ENCODE measurements around the gene PDE6B. TPM values are rescaled to one million over a fixed set of nuclear protein-coding genes. Genes with fewer than 3 reads are reported as not detected.

Gene PDE6B
- total and polyA plus RNA-seq, 12 donors, result 0.73 to 6.2 (median 3.6) TPM

- Histone ChIP-seq H3K4me1 (peaks cover 0 to 10% (median 0%) of the 10 kb centered on the region in 9 donors), H3K4me3 (no peak overlapping the region), H3K27ac (no peak overlapping the region), H3K27me3 (peaks cover 11 to 84% (median 69%) of the 10 kb centered on the region in 7 donors), H3K36me3 (no peaks in the 10 kb centered on the region), H3K9me3 (peaks cover 0 to 25% (median 11%) of the 10 kb centered on the region in 11 donors)
- intact Hi-C loops (cut with DNase I), result no loop called here
- DNase-seq, result no peak
- ATAC-seq, result no peak
- WGBS, 2 donors, result 57 to 60% methylated on average over 6 of the region's 6 CpGs
- TF ChIP-seq, protein P1, sequence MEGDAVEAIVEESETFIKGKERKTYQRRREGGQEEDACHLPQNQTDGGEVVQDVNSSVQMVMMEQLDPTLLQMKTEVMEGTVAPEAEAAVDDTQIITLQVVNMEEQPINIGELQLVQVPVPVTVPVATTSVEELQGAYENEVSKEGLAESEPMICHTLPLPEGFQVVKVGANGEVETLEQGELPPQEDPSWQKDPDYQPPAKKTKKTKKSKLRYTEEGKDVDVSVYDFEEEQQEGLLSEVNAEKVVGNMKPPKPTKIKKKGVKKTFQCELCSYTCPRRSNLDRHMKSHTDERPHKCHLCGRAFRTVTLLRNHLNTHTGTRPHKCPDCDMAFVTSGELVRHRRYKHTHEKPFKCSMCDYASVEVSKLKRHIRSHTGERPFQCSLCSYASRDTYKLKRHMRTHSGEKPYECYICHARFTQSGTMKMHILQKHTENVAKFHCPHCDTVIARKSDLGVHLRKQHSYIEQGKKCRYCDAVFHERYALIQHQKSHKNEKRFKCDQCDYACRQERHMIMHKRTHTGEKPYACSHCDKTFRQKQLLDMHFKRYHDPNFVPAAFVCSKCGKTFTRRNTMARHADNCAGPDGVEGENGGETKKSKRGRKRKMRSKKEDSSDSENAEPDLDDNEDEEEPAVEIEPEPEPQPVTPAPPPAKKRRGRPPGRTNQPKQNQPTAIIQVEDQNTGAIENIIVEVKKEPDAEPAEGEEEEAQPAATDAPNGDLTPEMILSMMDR (IDR thresholded peaks at IDR 0.05), result no peak
These were observed 44.2 kb upstream of the PDE6B start for GRCh38 chr4:581181-581580.

DNA sequence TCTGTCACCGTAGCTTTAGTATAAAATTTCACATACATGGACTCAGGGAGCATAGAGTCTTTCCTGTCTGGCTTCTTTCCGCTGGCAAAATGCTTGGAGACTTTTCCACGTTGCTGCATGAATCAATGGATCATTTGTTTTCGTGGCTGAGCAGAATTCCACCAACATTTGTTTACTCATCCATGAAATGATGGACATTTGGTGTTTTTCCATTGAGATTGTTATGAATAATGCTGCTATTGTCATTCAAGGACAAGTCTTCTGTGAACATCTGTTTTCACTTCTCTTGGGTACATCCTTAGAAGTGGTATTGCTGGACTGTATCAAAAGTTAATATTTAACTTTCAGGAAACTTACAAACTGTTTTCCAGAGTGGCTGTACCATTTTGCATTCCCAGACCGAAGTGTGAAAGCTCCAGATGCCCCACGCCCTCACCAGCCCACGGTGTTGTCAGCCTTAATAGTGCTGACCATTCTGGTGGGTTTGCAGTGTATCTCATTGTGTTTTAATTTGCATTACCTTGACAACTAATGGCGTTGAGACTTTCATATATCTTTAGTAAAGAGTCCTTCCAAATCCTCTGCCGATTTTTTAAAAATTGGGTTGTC, 43.5 kb upstream of the PDE6B start:
- H3K27me3 ChIP-seq, result peaks cover 11 to 86% (median 66%) of the 10 kb centered on the region in 7 donors
- WGBS, 2 donors, result 72 to 74% methylated on average over 9 of the region's 9 CpGs
- H3K36me3 ChIP-seq, result no peaks in the 10 kb centered on the region
- intact Hi-C loops (cut with DNase I), result no loop called here
- no peak overlapping the region for H3K4me3 ChIP-seq
- peaks cover 0 to 10% (median 0%) of the 10 kb centered on the region in 9 donors for H3K4me1 ChIP-seq
- peaks cover 0 to 25% (median 11%) of the 10 kb centered on the region in 11 donors for H3K9me3 ChIP-seq
- no peak overlapping the region for H3K27ac ChIP-seq
- no peak for DNase-seq
- TF ChIP-seq, protein P1 (IDR thresholded peaks at IDR 0.05), result no peak
- ATAC-seq, result no peak

- peaks cover 0 to 25% (median 11%) of the 10 kb centered on the region in 11 donors for H3K9me3 ChIP-seq
- no peak overlapping the region for H3K27ac ChIP-seq
- intact Hi-C loops (cut with DNase I), result no loop called here
- H3K27me3 ChIP-seq, result peaks cover 0 to 82% (median 50%) of the 10 kb centered on the region in 7 donors
- no peaks in the 10 kb centered on the region for H3K4me1 ChIP-seq
- no peak for ATAC-seq
- H3K36me3 ChIP-seq, result no peaks in the 10 kb centered on the region
- no peak for DNase-seq
- TF ChIP-seq, protein P1 (IDR thresholded peaks at IDR 0.05), result no peak
- H3K4me3 ChIP-seq, result no peak overlapping the region
- WGBS, 2 donors, result 83 to 85% methylated on average over 2 of the region's 2 CpGs
These were observed 41.6 kb upstream of the PDE6B start for GRCh38 chr4:583820-584219.

DNA sequence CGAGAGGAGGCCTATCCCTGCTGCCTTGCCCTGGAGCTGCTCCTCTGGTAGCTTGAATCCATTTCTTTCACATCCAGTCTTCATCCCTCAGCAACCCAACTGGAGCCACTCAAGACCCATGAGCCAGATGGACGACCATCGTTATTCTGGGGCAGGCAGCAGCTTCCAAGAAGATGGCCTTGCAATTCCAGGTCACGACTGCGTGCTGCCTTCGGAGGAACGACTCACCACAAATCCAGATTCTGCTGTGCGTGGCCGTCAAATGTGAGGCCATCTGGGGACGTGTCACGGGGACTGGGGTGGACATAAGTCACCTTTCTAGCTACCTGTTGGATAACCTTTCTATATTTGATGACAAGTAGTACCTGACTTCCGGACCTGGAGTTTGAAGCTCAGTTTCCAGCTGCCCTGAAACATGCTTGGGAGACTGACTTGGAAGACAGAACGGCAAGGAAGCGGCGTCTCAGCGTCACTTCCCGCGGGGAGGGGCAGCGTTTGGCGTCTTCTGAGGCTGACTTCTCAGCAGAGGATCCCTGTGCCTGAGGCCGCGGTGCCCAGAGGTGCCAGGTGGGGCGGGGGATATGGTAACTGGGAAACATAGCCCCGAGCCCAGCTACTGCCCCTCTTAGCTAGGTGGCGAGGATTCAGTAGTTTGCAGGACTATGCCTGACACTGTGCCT, 37.6 kb upstream of the PDE6B start:
- intact Hi-C loops (cut with DNase I), result no loop called here

More for the DNA sequence above, 37.6 kb upstream of the PDE6B start:
- Histone ChIP-seq H3K9me3 (peaks cover 0 to 30% (median 11%) of the 10 kb centered on the region in 11 donors), H3K4me1 (no peaks in the 10 kb centered on the region), H3K27me3 (peaks cover 0 to 53% (median 22%) of the 10 kb centered on the region in 7 donors), H3K36me3 (no peaks in the 10 kb centered on the region), H3K4me3 (no peak overlapping the region), H3K27ac (no peak overlapping the region)
- DNase-seq, result no peak
- no peak for ATAC-seq
- TF ChIP-seq, protein P1 (IDR thresholded peaks at IDR 0.05), result no peak
- 80% methylated on average over 25 of the region's 25 CpGs for WGBS, 2 donors

Measured in heart right ventricle (tissue), 16 donors.